ENCODE data around the gene KCNQ1. TPM values are rescaled to one million over a fixed set of nuclear protein-coding genes. Genes with fewer than 3 reads are reported as not detected.

Gene KCNQ1
- total and polyA plus RNA-seq, 2 donors (not counting 1 experiment from before 2014, with no cell fraction given): 21.5 to 28.8 TPM

DNA sequence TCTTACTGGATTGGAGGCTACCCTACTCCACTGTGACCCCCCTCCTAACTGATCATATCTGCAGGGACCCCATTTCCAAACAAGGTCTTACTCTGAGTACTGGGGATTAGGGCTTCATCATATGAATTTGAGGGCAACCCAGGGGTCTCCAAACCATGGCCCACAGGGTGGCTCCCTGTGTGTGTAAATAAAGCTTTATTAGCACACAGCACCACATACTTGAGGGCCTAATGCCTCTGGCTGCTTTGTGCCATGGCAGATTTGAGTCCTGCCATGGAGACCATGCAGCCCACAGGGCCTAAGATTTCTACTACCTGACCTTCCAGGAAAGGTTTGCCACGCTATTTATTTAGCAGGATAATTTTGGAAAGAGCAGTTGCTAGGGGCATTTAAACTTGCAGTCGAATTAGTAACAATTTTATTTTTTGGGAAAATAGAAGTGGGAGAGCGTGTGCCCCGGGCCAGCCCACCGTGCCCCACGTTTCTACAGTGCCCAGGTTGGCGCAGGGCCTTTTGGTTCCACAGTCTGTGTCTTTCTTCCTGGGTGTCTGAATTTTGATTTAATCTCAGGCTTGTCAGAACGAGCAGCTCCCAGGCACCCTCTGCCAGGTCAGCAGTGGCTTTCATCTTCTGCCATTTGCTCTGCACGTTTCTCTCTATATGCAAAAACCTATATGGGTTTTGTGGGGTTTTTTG lies 92.3 kb downstream of the KCNQ1 start:
- ATAC-seq (ENCODE audit: low read depth): no peak
- Histone ChIP-seq H3K4me3 (ENCODE audit: control extremely low read depth in 1 of 5, extremely low read depth in 1 of 5, insufficient read depth in 1 of 5, low read depth in 2 of 5, low read length in 4 of 5) (no peak overlapping the region), H3K9me3 (ENCODE audit: control extremely low read depth in 1 of 3, control insufficient read depth in 2 of 3, insufficient read depth in 1 of 3, low read length in 2 of 3) (no peaks in the 10 kb centered on the region), H3K9ac (ENCODE audit: low read length) (no peak overlapping the region), H3K27ac (ENCODE audit: low read length in 2 of 2) (no peak overlapping the region), H3K4me2 (replicated peaks; ENCODE audit: low read depth, low read length, poor library complexity, severe bottlenecking) (no peak overlapping the region), H3K4me1 (ENCODE audit: control insufficient read depth in 2 of 2, insufficient read depth in 2 of 2, low read length in 2 of 2) (peaks cover 19 to 21% of the 10 kb centered on the region in 2 donors), H2AFZ (ENCODE audit: insufficient read depth, low read depth, low read length, poor library complexity, severe bottlenecking) (no peak overlapping the region), H3K79me2 (ENCODE audit: control insufficient read depth, insufficient read depth, low read length) (peaks cover 67% of the 10 kb centered on the region), H3K27me3 (replicated peaks in 1 of 4; ENCODE audit: control extremely low read depth in 1 of 4, control insufficient read depth in 3 of 4, insufficient read depth in 4 of 4, low read length in 3 of 4) (peaks cover 0 to 14% (median 0%) of the 10 kb centered on the region in 4 experiments), H3K36me3 (replicated peaks in 1 of 2; ENCODE audit: control extremely low read depth in 1 of 2, control insufficient read depth in 1 of 2, extremely low read depth in 1 of 2, insufficient read depth in 2 of 2, low read length in 1 of 2) (no peaks in the 10 kb centered on the region), H4K20me1 (ENCODE audit: control insufficient read depth, insufficient read depth, low read length, poor library complexity, severe bottlenecking) (peaks cover 95% of the 10 kb centered on the region)
- TF ChIP-seq CTCF (IDR thresholded peaks at IDR 0.05): no peak
- no peak for TF ChIP-seq EZH2 (IDR thresholded peaks at IDR 0.05; ENCODE audit: borderline replicate concordance, insufficient read depth, low read depth, low read length, poor library complexity, severe bottlenecking)
- no peak for DNase-seq
- Mint-ChIP-seq H3K4me3 (no peak overlapping the region), H3K9me3 (ENCODE audit: insufficient read depth) (no peaks in the 10 kb centered on the region), H3K4me1 (peaks cover 13% of the 10 kb centered on the region), H3K27me3 (no peaks in the 10 kb centered on the region), H3K27ac (no peak overlapping the region)
- CTCF ChIA-PET: interaction anchor here (1.3 to 12.8 kb wide), 3 partner anchors 113 to 555 kb away, joined by 3 to 595 read pairs (median 217); partner anchors contain the start of gene CDKN1C
- POLR2A ChIA-PET: no interaction called here
- intact Hi-C loops (cut with micrococcal nuclease): no loop called here
- WGBS (ENCODE audit: insufficient coverage): 89% methylated on average over 8 of the region's 9 CpGs

Measured in B cell (primary cell).